IPS-18c (cell line): ENCODE measurements around the gene CARS1.

Experiments used
- H3K4me3 ChIP-seq: 2 replicates; pipeline ENCODE4 v1.7.0; 2013; ENCODE audit warnings: low read depth, mild to moderate bottlenecking, low read length, moderate library complexity; ENCODE audit not compliant: insufficient read depth
- H3K9me3 ChIP-seq: one replicate; pipeline ENCODE4 v1.6.1; 2013; ENCODE audit warnings: mild to moderate bottlenecking, low read length, moderate library complexity; ENCODE audit not compliant: control insufficient read depth, insufficient read depth

CARS1 gene

GRCh38 chr11:3050386-3051195 is 6.6 kb downstream of the CARS1 start:
- H3K4me3 ChIP-seq = no peak overlapping the region
- H3K9me3 ChIP-seq = no peaks in the 10 kb centered on the region

GRCh38 chr11:3049430-3050243 is 7.6 kb downstream of the CARS1 start:
- Histone ChIP-seq H3K4me3 (no peak overlapping the region), H3K9me3 (no peaks in the 10 kb centered on the region)

- Histone ChIP-seq H3K4me3 (no peak overlapping the region), H3K9me3 (no peaks in the 10 kb centered on the region)
These were observed 9.6 kb downstream of the CARS1 start for GRCh38 chr11:3047637-3048036.

GRCh38 chr11:3046641-3047040 is 10.6 kb downstream of the CARS1 start:
- Histone ChIP-seq H3K9me3 (no peaks in the 10 kb centered on the region), H3K4me3 (no peak overlapping the region)

- Histone ChIP-seq H3K4me3 (no peak overlapping the region), H3K9me3 (no peaks in the 10 kb centered on the region)
These were observed 11.0 kb downstream of the CARS1 start for GRCh38 chr11:3046190-3046589.

- H3K4me3 ChIP-seq = no peak overlapping the region
- no peaks in the 10 kb centered on the region for H3K9me3 ChIP-seq
These were observed 12.3 kb downstream of the CARS1 start for GRCh38 chr11:3044915-3045314.

GRCh38 chr11:3044004-3044403 is 13.2 kb downstream of the CARS1 start:
- Histone ChIP-seq H3K9me3 (no peaks in the 10 kb centered on the region), H3K4me3 (no peak overlapping the region)

GRCh38 chr11:3043315-3043871 is 13.8 kb downstream of the CARS1 start:
- Histone ChIP-seq H3K9me3 (no peaks in the 10 kb centered on the region), H3K4me3 (no peak overlapping the region)

GRCh38 chr11:3042496-3043314 is 14.5 kb downstream of the CARS1 start:
- no peak overlapping the region for H3K4me3 ChIP-seq
- no peaks in the 10 kb centered on the region for H3K9me3 ChIP-seq

- Histone ChIP-seq H3K4me3 (no peak overlapping the region), H3K9me3 (no peaks in the 10 kb centered on the region)
These were observed 15.4 kb downstream of the CARS1 start for GRCh38 chr11:3041699-3042441.

- no peaks in the 10 kb centered on the region for H3K9me3 ChIP-seq
- H3K4me3 ChIP-seq = no peak overlapping the region
These were observed 16.3 kb downstream of the CARS1 start for GRCh38 chr11:3040881-3041280.

- no peak overlapping the region for H3K4me3 ChIP-seq
- no peaks in the 10 kb centered on the region for H3K9me3 ChIP-seq
These were observed 19.3 kb downstream of the CARS1 start for GRCh38 chr11:3037945-3038271.

- H3K4me3 ChIP-seq = no peak overlapping the region
- no peaks in the 10 kb centered on the region for H3K9me3 ChIP-seq
These were observed 19.9 kb downstream of the CARS1 start for GRCh38 chr11:3037040-3037944.

GRCh38 chr11:3036419-3036818 is 20.8 kb downstream of the CARS1 start:
- H3K4me3 ChIP-seq = no peak overlapping the region
- no peaks in the 10 kb centered on the region for H3K9me3 ChIP-seq

- H3K9me3 ChIP-seq = no peaks in the 10 kb centered on the region
- no peak overlapping the region for H3K4me3 ChIP-seq
These were observed 21.9 kb downstream of the CARS1 start for GRCh38 chr11:3035333-3035732.
